GM12874 (cell line): ENCODE measurements around the gene KIF2C.

Experiments used
- CTCF ChIP-seq: IDR thresholded peaks from 2 replicates; pipeline ENCODE4 v1.5.1; 2011; ENCODE audit warnings: low read depth, mild to moderate bottlenecking, control low read depth, low read length, moderate library complexity; ENCODE audit not compliant: insufficient read depth

KIF2C gene

GRCh38 chr1:44733365-44733764, 6.3 kb upstream of the KIF2C start:
- TF ChIP-seq CTCF: no peak

GRCh38 chr1:44733784-44734183, 5.9 kb upstream of the KIF2C start:
- TF ChIP-seq CTCF: no peak

GRCh38 chr1:44735992-44736391, 3.6 kb upstream of the KIF2C start:
- TF ChIP-seq CTCF: no peak

- no peak for TF ChIP-seq CTCF
Measured at GRCh38 chr1:44740179-44740617, 561 bp downstream of the KIF2C start.

- no peak for TF ChIP-seq CTCF
Measured at GRCh38 chr1:44743211-44743610, 3.6 kb downstream of the KIF2C start.

GRCh38 chr1:44747878-44748277, 8.2 kb downstream of the KIF2C start:
- TF ChIP-seq CTCF: no peak

- TF ChIP-seq CTCF: no peak
Measured at GRCh38 chr1:44757420-44757819, 17.8 kb downstream of the KIF2C start.

GRCh38 chr1:44759077-44759476, 19.4 kb downstream of the KIF2C start:
- TF ChIP-seq CTCF: no peak
